Transverse colon (tissue), 4 donors: ENCODE measurements around the gene STIP1. TPM values are rescaled to one million over a fixed set of nuclear protein-coding genes. Genes with fewer than 3 reads are reported as not detected.

Experiments used
- DNase-seq: peaks from one replicate; pipeline ENCODE4 v3.0.0-alpha.2; 2019
- H3K27ac ChIP-seq, 4 donors: fragments of 200-600 bp; sonication (generic); 2 replicates each; pipeline ENCODE4 v1.5.1; 2016 to 2018; ENCODE audit warnings: inconsistent platforms in 4 of 4
- H3K27me3 ChIP-seq: fragments of 200-600 bp; sonication (generic); 2 replicates; pipeline ENCODE4 v1.5.1; 2017; ENCODE audit warnings: inconsistent platforms
- H3K36me3 ChIP-seq, 4 donors: fragments of 200-600 bp; sonication (generic); 2 replicates each; pipeline ENCODE4 v1.5.1; 2017 to 2019; ENCODE audit warnings: inconsistent platforms in 4 of 4
- H3K4me1 ChIP-seq, 4 donors: fragments of 200-600 bp; sonication (generic); 2 replicates each; pipeline ENCODE4 v1.5.1; 2017 to 2020; ENCODE audit warnings: inconsistent platforms in 4 of 4
- H3K4me3 ChIP-seq, 4 donors: fragments of 200-600 bp; sonication (generic); 1 replicate in 1 of 4; 2 replicates in 3 of 4; pipeline versions ENCODE4 v1.5.1 to v1.6.1; 2017 to 2019; ENCODE audit warnings: inconsistent platforms in 4 of 4
- H3K9me3 ChIP-seq, 2 donors: fragments of 200-600 bp; sonication (generic); 2 replicates each; pipeline ENCODE4 v1.5.1; 2017 to 2019; ENCODE audit warnings: inconsistent platforms in 2 of 2
- CTCF ChIP-seq, 5 experiments: fragments of 200-600 bp in 3 of 5; fragments of 450-650 bp in 2 of 5; sonication (generic) in 3 of 5; IDR thresholded peaks; 1 replicate in 2 of 5; 2 replicates in 3 of 5; pipeline ENCODE4 v1.5.1; 2016 to 2017; ENCODE audit warnings: antibody characterized with exemption in 5 of 5, inconsistent platforms in 3 of 5, mild to moderate bottlenecking in 2 of 5, moderate library complexity in 1 of 5
- EP300 ChIP-seq: sonication (generic); formaldehyde crosslinking; IDR thresholded peaks from one replicate; pipeline ENCODE4 v1.6.1; 2017; ENCODE audit warnings: antibody characterized with exemption, low read depth
- POLR2A ChIP-seq: fragments of 450-650 bp; IDR thresholded peaks from one replicate; pipeline ENCODE4 v1.6.1; 2016; ENCODE audit warnings: antibody characterized with exemption, mild to moderate bottlenecking, moderate library complexity
- POLR2AphosphoS5 ChIP-seq, 3 donors: sonication (generic); formaldehyde crosslinking; IDR thresholded peaks; one replicate each; pipeline ENCODE4 v1.6.1; 2016; ENCODE audit warnings: antibody characterized with exemption in 3 of 3
- WGBS, 2 donors: methylation state at CpG; one replicate each; pipeline ENCODE4 v1.1.5; 2018; ENCODE audit warnings: low coverage in 1 of 2; 5-methylcytosine and 5-hydroxymethylcytosine counted together
- in situ Hi-C, 4 donors: fragments of 200-750 bp; cut with MboI; loops; one replicate each; pipeline versions ENCODE4 v1.15.0 to v1.15.1; 2017; ENCODE audit warnings: low sequenced_read_pairs in 3 of 4, low pct_ligation_motif_present in 1 of 4, low pct_unique_long_range_greater_than_20kb in 1 of 4
- intact Hi-C: fragments of 100-400 bp; cut with DNase I; formaldehyde crosslinking; loops from one replicate; pipeline ENCODE4 v1.15.1; 2023; ENCODE audit warnings: low total_unique reads
- total RNA-seq, 4 donors: library from RNA; depleted of rRNA; stranded (reverse); fragments of >200 nt; gene quantifications; one replicate each; pipeline ENCODE4 v1.1.0, GENCODE V29; 2016

STIP1 gene
- total RNA-seq, 4 donors from 2014 or later, result 45.3 to 181 (median 65.9) TPM

GRCh38 chr11:64233913-64234586, 48.1 kb downstream of the STIP1 start, which contains the start of gene VEGFB:
Gene VEGFB, plus strand, starts transcription at chr11:64234584. Its CDS starts 250 bp downstream, at chr11:64234834.
- 9% methylated on average over 21 of the region's 62 CpGs; no CpG with 5 or more reads in 1 of the 2 donors for WGBS, 2 donors
- Histone ChIP-seq H3K36me3 (no peaks in the 10 kb centered on the region), H3K27ac (peak within 1 kb of the TSS; percentile 81 to 95 (median 87)), H3K4me3 (peak within 1 kb of the TSS; percentile 59 to 77 (median 70)), H3K27me3 (no peaks in the 10 kb centered on the region), H3K4me1 (peaks cover 15 to 78% (median 59%) of the 10 kb centered on the region in 4 donors), H3K9me3 (no peaks in the 10 kb centered on the region)
- DNase-seq, result peak; percentile 86
- intact Hi-C loops (no loop called here), in situ Hi-C loops (no loop called here)
- peak; percentile 32 for TF ChIP-seq POLR2A
- no peak for TF ChIP-seq EP300
- TF ChIP-seq POLR2AphosphoS5 (IDR thresholded peaks at IDR 0.05), result peak in 2 of 3 donors; percentile 49 to 76
- no peak for TF ChIP-seq CTCF (IDR thresholded peaks at IDR 0.05)

GRCh38 chr11:64234647-64235379, 48.8 kb downstream of the STIP1 start:
- TF ChIP-seq POLR2AphosphoS5 (IDR thresholded peaks at IDR 0.05), result peak; percentile 15 to 66 (median 53)
- TF ChIP-seq POLR2A, result peak; percentile 42
- no peak for TF ChIP-seq CTCF (IDR thresholded peaks at IDR 0.05)
- in situ Hi-C loops, result no loop called here
- intact Hi-C loops, result no loop called here
- WGBS, 2 donors, result 2% methylated on average over 36 of the region's 80 CpGs; no CpG with 5 or more reads in 1 of the 2 donors
- H3K27ac ChIP-seq, result peak overlapping the region; percentile 81 to 95 (median 87)
- no peaks in the 10 kb centered on the region for H3K27me3 ChIP-seq
- H3K4me1 ChIP-seq, result peaks cover 12 to 78% (median 58%) of the 10 kb centered on the region in 4 donors
- peak overlapping the region; percentile 59 to 77 (median 70) for H3K4me3 ChIP-seq
- H3K9me3 ChIP-seq, result no peaks in the 10 kb centered on the region
- H3K36me3 ChIP-seq, result no peaks in the 10 kb centered on the region
- DNase-seq, result peak; percentile 77

GRCh38 chr11:64235437-64236161, 49.6 kb downstream of the STIP1 start:
- peak; percentile 11 for DNase-seq
- H3K4me1 ChIP-seq, result peaks cover 18 to 84% (median 63%) of the 10 kb centered on the region in 4 donors
- no peaks in the 10 kb centered on the region for H3K27me3 ChIP-seq
- no peak for TF ChIP-seq POLR2AphosphoS5 (IDR thresholded peaks at IDR 0.05)
- no peak for TF ChIP-seq POLR2A
- TF ChIP-seq EP300, result no peak
- TF ChIP-seq CTCF (IDR thresholded peaks at IDR 0.05), result no peak
- in situ Hi-C loops, result no loop called here
- intact Hi-C loops, result no loop called here
- no peaks in the 10 kb centered on the region for H3K9me3 ChIP-seq
- H3K4me3 ChIP-seq, result peak overlapping the region; percentile 59 to 77 (median 70)
- 74% methylated on average over 12 of the region's 12 CpGs; no CpG with 5 or more reads in 1 of the 2 donors for WGBS, 2 donors
- peak overlapping the region; percentile 81 to 95 (median 87) for H3K27ac ChIP-seq
- H3K36me3 ChIP-seq, result no peaks in the 10 kb centered on the region
